ENCODE data around the gene IDH1.

DNA sequence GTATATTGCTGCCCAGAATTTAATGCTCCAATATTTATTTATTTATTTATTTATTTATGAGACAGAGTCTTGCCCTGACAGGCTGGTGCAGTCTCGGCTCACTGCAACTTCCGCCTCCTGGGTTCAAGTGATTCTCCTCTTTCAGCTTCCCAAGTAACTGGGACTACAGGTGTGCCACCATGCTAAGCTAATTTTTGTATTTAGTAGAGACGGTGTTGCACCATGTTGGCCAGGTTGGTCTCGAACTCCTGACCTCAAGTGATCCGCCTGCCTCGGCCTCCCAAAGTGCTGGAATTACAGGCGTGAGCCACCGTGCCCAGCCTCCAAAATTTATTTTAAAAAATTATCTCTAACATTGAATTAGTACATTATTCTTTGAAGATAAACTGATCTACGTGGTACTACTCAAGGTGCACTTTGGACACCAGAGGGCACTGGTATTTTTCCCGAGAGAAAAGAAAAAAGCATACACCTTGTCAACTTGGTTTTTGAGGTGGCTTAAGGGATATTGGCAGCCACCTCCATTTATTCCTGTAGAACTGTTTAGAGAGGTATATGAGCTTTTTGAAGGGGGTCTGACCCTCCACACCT lies 1.4 kb upstream of the IDH1 start:
- TF ChIP-seq, protein P1, sequence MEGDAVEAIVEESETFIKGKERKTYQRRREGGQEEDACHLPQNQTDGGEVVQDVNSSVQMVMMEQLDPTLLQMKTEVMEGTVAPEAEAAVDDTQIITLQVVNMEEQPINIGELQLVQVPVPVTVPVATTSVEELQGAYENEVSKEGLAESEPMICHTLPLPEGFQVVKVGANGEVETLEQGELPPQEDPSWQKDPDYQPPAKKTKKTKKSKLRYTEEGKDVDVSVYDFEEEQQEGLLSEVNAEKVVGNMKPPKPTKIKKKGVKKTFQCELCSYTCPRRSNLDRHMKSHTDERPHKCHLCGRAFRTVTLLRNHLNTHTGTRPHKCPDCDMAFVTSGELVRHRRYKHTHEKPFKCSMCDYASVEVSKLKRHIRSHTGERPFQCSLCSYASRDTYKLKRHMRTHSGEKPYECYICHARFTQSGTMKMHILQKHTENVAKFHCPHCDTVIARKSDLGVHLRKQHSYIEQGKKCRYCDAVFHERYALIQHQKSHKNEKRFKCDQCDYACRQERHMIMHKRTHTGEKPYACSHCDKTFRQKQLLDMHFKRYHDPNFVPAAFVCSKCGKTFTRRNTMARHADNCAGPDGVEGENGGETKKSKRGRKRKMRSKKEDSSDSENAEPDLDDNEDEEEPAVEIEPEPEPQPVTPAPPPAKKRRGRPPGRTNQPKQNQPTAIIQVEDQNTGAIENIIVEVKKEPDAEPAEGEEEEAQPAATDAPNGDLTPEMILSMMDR (IDR thresholded peaks at IDR 0.05) = no peak
- TF ChIP-seq EP300 (IDR thresholded peaks at IDR 0.05) = no peak
